A549 treated with CORT108297 at 1 μM for 4 hours (cell line): ENCODE measurements around the gene ZNF738. TPM values are rescaled to one million over a fixed set of nuclear protein-coding genes. Genes with fewer than 3 reads are reported as not detected.

Experiments
- total RNA-seq: library from RNA; stranded (reverse); fragments of 200-300 nt; extraction: Qiagen RNA extraction; gene quantifications from 5 replicates; pipeline ENCODE4 v1.2.3, GENCODE V29; 2022

ZNF738 gene
- 0.65 to 1.3 TPM (median 0.96 TPM) in 5 replicates for total RNA-seq

DNA sequence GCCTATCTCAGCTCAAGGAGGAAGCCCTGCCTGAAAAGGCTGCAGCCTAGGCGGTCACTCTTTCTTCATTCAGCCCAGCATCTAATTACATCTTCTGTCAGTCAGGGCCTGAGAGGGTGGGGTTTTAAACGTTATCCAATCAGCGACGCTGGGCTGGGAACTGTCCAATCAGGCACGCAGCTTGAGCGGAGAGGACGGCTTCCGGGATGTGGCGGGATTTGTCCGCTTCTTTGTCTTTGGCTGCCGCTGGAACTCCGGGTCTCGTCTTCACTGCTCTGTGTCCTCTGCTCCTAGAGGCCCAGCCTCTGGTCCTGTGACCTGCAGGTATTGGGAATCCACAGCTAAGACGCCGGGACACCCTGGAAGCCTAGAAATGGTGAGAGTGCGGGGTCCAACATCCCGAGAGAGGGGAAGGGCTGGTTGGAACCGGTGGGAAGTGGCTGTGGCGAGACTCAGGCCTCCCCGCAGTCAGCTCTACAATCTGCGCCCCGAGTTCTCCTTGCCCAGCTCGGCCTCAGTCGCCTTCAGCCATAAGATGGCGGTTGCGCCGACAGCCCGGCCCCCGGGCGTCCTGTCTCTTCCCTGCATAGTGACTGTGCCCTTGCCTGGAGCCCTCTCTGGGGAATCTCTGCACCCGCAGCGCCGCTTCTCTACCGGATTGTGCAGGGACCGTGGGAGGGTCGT lies at the start of gene ZNF738:
Gene ZNF738, plus strand, starts transcription at position 233 of the 684 bp plus-strand sequence. Its CDS starts 141 bp downstream, at position 374.

DNA sequence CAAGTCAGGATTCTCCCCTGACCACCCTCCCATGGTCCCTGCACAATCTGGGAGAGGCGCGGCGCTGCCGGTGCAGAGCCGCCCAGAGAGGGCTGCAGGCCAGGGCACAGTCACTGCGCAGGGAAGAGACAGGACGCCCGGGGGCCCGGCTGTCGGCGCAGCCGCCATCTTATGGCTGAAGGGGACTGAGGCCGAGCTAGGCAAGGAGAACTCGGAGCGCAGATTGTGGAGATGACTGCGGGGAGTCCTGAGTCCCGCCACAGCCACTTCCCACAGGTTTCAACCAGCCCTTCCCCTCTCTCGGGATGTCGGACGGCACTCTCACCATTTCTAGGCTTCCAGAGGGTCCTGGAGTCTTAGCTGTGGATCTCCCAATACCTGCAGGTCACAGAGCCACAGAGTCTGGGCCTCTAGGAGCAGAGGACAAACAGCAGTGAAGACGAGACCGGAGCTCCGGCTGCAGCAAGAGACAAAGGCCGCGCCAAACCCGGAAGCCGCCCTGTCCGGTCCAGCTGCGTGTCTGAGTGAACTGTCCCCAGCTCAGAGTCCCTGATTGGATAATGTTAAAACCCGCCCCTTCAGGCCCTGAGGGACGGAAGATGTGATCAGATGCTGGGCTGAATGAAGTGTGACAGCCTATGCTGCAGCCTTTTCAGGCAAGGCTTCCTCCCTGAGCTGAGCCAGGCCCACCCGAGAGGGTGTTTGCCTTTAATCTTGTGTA lies 29.8 kb upstream of the ZNF738 start, which contains the start of gene ZNF708:
Gene ZNF708, minus strand, starts transcription at position 526 of the 721 bp plus-strand sequence. Its CDS starts 198 bp downstream, at position 328.

DNA sequence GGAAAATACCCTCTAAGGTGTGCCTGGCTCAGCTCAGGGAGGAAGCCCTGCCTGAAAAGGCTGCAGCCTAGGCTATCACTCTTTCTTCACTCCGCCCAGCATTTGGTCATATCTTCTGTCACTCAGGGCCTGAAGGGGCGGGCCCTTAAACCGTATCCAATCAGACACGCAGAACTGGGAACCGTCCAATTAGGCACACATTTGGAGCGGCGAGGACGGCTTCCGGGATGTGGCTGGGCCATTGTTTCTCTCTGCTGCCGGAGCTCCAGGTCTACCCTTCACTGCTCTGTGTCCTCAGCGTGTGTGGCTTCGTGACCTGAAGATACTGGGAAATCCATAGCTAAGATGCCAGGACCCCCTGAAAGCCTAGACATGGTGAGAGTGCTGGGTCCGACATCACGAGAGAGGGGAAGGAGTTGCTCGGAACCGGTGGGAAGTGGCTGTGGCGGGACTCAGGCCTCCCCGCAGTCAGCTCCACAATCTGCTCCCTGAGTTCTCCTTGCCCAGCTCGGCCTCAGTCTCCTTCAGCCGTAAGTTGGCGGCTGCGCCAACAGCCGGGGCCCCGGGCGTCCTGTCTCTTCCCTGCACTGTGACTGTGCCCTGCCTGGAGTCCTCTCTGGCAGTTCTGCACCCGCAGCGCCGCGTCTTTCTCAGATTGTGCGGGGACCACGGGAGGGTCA lies 38.2 kb downstream of the ZNF738 start, which contains the start of gene ZNF493:
Gene ZNF493, plus strand, starts transcription at position 241 of the 680 bp plus-strand sequence. Its CDS starts 105 bp downstream, at position 346.

Other genes starting within 250 kb of the ZNF738 start
- gene ZNF431, start 217.0 kb upstream of the ZNF738 start, total RNA-seq, result 2.5 to 3.9 TPM (median 3.1 TPM) in 5 replicates
- 0.57 to 1.1 TPM (median 0.69 TPM) in 5 replicates for gene ZNF708, start 29.6 kb upstream of the ZNF738 start, total RNA-seq
- 0.02 to 0.23 TPM (median 0.16 TPM) in 5 replicates for gene ZNF493, start 38.1 kb downstream of the ZNF738 start, total RNA-seq
- not detected in 5 replicates for gene ZNF429, start 146.6 kb downstream of the ZNF738 start, total RNA-seq